Parathyroid adenoma (tissue), 2 donors: ENCODE measurements around the gene STIM1.

Experiments
- H2AFZ ChIP-seq: fragments of 300-600 bp; sonication (generic); one replicate; pipeline ENCODE4 v1.7.0; 2017; ENCODE audit warnings: antibody characterized with exemption, mild to moderate bottlenecking
- H3K27ac ChIP-seq: fragments of 300-600 bp; sonication (generic); one replicate; pipeline ENCODE4 v1.7.0; 2017
- H3K27me3 ChIP-seq: fragments of 300-600 bp; sonication (generic); one replicate; pipeline ENCODE4 v1.7.0; 2017; ENCODE audit warnings: low read length; ENCODE audit not compliant: control insufficient read depth, insufficient read depth
- H3K36me3 ChIP-seq: fragments of 300-600 bp; sonication (generic); one replicate; pipeline ENCODE4 v1.7.0; 2017; ENCODE audit warnings: low read length; ENCODE audit not compliant: control insufficient read depth, insufficient read depth
- H3K4me1 ChIP-seq: fragments of 300-600 bp; sonication (generic); one replicate; pipeline ENCODE4 v1.7.0; 2017; ENCODE audit warnings: control low read depth
- H3K4me2 ChIP-seq: fragments of 300-600 bp; sonication (generic); one replicate; pipeline ENCODE4 v1.7.0; 2017; ENCODE audit warnings: low read length
- H3K4me3 ChIP-seq: fragments of 300-600 bp; sonication (generic); one replicate; pipeline ENCODE4 v1.7.0; 2017; ENCODE audit warnings: low read depth, low read length
- H3K79me2 ChIP-seq: fragments of 300-600 bp; sonication (generic); one replicate; pipeline ENCODE4 v1.7.0; 2017; ENCODE audit warnings: control low read depth
- H3K9ac ChIP-seq: fragments of 300-600 bp; sonication (generic); one replicate; pipeline ENCODE4 v1.7.0; 2017; ENCODE audit warnings: mild to moderate bottlenecking
- H3K9me3 ChIP-seq: fragments of 300-600 bp; sonication (generic); one replicate; pipeline ENCODE4 v1.7.0; 2017; ENCODE audit warnings: low read length; ENCODE audit not compliant: control insufficient read depth
- CTCF ChIP-seq: fragments of 300-600 bp; sonication (generic); IDR thresholded peaks from one replicate; pipeline ENCODE4 v1.7.0; 2017; ENCODE audit warnings: antibody characterized with exemption, mild to moderate bottlenecking
- donor health status: primary hyperparathyroidism.

Gene STIM1

GRCh38 chr11:3905080-3905953 lies 49.9 kb downstream of the STIM1 start:
- Histone ChIP-seq H3K27me3 (no peaks in the 10 kb centered on the region), H3K9me3 (no peaks in the 10 kb centered on the region), H3K4me1 (peaks cover 2% of the 10 kb centered on the region), H3K36me3 (no peaks in the 10 kb centered on the region), H3K27ac (no peak overlapping the region), H3K9ac (no peak overlapping the region), H2AFZ (no peak overlapping the region), H3K4me2 (no peak overlapping the region), H3K4me3 (no peak overlapping the region), H3K79me2 (peaks cover 3% of the 10 kb centered on the region)
- no peak for TF ChIP-seq CTCF

GRCh38 chr11:3906166-3906565 lies 50.7 kb downstream of the STIM1 start:
- no peaks in the 10 kb centered on the region for H3K27me3 ChIP-seq
- no peak for TF ChIP-seq CTCF
- H3K79me2 ChIP-seq = no peaks in the 10 kb centered on the region
- no peak overlapping the region for H3K4me3 ChIP-seq
- H3K27ac ChIP-seq = no peak overlapping the region
- peaks cover 2% of the 10 kb centered on the region for H3K4me1 ChIP-seq
- H3K4me2 ChIP-seq = no peak overlapping the region
- no peaks in the 10 kb centered on the region for H3K9me3 ChIP-seq
- H2AFZ ChIP-seq = no peak overlapping the region
- H3K36me3 ChIP-seq = no peaks in the 10 kb centered on the region
- no peak overlapping the region for H3K9ac ChIP-seq

GRCh38 chr11:3907590-3907989 lies 52.1 kb downstream of the STIM1 start:
- Histone ChIP-seq H3K4me3 (no peak overlapping the region), H3K36me3 (no peaks in the 10 kb centered on the region), H3K9me3 (no peaks in the 10 kb centered on the region), H3K27ac (no peak overlapping the region), H3K79me2 (no peaks in the 10 kb centered on the region), H3K4me1 (peaks cover 2% of the 10 kb centered on the region), H2AFZ (no peak overlapping the region), H3K4me2 (no peak overlapping the region), H3K27me3 (no peaks in the 10 kb centered on the region), H3K9ac (no peak overlapping the region)
- TF ChIP-seq CTCF = no peak

- H3K27me3 ChIP-seq = no peaks in the 10 kb centered on the region
- H3K36me3 ChIP-seq = no peaks in the 10 kb centered on the region
- no peak overlapping the region for H3K4me2 ChIP-seq
- H2AFZ ChIP-seq = no peak overlapping the region
- no peak overlapping the region for H3K27ac ChIP-seq
- H3K9ac ChIP-seq = no peak overlapping the region
- no peak for TF ChIP-seq CTCF
- no peaks in the 10 kb centered on the region for H3K9me3 ChIP-seq
- peaks cover 2% of the 10 kb centered on the region for H3K79me2 ChIP-seq
- H3K4me3 ChIP-seq = no peak overlapping the region
- H3K4me1 ChIP-seq = peaks cover 2% of the 10 kb centered on the region
These were observed 54.4 kb downstream of the STIM1 start for GRCh38 chr11:3909901-3910300.
